OCI-LY7 (cell line): ENCODE data around the gene SIDT1.

ENCODE experiments used
- EZH2phosphoT487 ChIP-seq: fragments of 200-600 bp; sonication (generic); IDR thresholded peaks from 2 replicates; pipeline ENCODE4 v1.6.1; 2018; ENCODE audit warnings: low read depth, borderline replicate concordance, mild to moderate bottlenecking, mixed run types, antibody characterized with exemption, low read length, moderate library complexity, mixed read lengths
- TF ChIP-seq, protein P1 (sequence below): fragments of 200-600 bp; sonication (generic); conservative IDR thresholded peaks from 2 replicates; pipeline ENCODE4 v1.5.1; 2014; ENCODE audit warnings: mild to moderate bottlenecking, antibody characterized with exemption, low read length, moderate library complexity, mixed read lengths

DNA sequence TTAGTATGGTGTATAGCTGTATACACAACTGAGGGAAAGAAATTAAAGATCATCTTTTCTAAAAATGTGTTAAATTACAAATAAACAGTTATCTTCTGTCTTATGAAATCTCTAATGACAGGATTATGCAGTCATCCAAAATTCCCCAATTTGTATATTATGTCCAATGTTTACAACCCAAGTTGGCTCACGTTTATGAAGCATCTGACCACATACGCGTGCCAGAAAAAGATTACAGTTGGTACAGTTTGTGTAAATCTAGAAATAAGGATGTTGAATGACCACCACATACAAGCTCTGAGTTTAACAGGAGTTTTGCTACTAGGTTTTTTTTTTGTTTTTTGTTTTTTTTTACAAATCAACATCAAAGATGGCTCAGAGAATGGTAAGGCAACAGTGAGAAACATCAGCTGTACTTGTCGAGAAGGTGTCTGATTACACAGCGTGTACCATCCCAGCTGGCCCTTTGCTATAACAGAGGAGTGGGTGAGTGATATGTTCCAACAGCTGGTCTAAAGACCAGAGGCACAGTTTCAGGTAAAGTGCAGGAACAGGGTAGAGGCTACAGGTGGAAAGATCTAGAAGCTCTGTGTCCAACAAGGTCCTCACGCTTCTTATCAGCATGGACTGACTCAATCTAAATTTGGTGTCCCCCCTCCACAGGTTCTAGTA, 117.0 kb downstream of the SIDT1 start:
- TF ChIP-seq, protein P1, sequence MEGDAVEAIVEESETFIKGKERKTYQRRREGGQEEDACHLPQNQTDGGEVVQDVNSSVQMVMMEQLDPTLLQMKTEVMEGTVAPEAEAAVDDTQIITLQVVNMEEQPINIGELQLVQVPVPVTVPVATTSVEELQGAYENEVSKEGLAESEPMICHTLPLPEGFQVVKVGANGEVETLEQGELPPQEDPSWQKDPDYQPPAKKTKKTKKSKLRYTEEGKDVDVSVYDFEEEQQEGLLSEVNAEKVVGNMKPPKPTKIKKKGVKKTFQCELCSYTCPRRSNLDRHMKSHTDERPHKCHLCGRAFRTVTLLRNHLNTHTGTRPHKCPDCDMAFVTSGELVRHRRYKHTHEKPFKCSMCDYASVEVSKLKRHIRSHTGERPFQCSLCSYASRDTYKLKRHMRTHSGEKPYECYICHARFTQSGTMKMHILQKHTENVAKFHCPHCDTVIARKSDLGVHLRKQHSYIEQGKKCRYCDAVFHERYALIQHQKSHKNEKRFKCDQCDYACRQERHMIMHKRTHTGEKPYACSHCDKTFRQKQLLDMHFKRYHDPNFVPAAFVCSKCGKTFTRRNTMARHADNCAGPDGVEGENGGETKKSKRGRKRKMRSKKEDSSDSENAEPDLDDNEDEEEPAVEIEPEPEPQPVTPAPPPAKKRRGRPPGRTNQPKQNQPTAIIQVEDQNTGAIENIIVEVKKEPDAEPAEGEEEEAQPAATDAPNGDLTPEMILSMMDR: no peak
- TF ChIP-seq EZH2phosphoT487: no peak
